ENCODE measurements around the gene FAM120C.

FAM120C gene

GRCh38 chrX:54182864-54183613, at the start of gene FAM120C:
Gene FAM120C, minus strand, starts transcription at chrX:54183254. Its CDS starts 56 bp downstream, at chrX:54183198.
- peak; percentile 68 for DNase-seq

GRCh38 chrX:54230435-54231148, 47.5 kb upstream of the FAM120C start:
- DNase-seq, result no peak

GRCh38 chrX:54223581-54223980, 40.5 kb upstream of the FAM120C start:
- DNase-seq, result no peak

- no peak for DNase-seq
Observed at GRCh38 chrX:54213603-54214002, 30.5 kb upstream of the FAM120C start.

GRCh38 chrX:54208531-54208930, 25.5 kb upstream of the FAM120C start:
- DNase-seq, result no peak

- DNase-seq, result no peak
Observed at GRCh38 chrX:54198262-54198661, 15.2 kb upstream of the FAM120C start.

GRCh38 chrX:54194982-54195588, 12.0 kb upstream of the FAM120C start:
- no peak for DNase-seq

GRCh38 chrX:54193085-54193821, 10.2 kb upstream of the FAM120C start:
- no peak for DNase-seq

GRCh38 chrX:54184474-54184873, 1.4 kb upstream of the FAM120C start:
- DNase-seq, result no peak

GRCh38 chrX:54182194-54182863, 725 bp downstream of the FAM120C start:
- DNase-seq, result peak; percentile 31

- no peak for DNase-seq
Observed at GRCh38 chrX:54181202-54181953, 1.7 kb downstream of the FAM120C start.

- no peak for DNase-seq
Observed at GRCh38 chrX:54180403-54180802, 2.7 kb downstream of the FAM120C start.

- DNase-seq, result peak; percentile 31
Observed at GRCh38 chrX:54178100-54178940, 4.7 kb downstream of the FAM120C start.

- DNase-seq, result no peak
Observed at GRCh38 chrX:54177306-54177705, 5.7 kb downstream of the FAM120C start.

- no peak for DNase-seq
Observed at GRCh38 chrX:54173791-54174190, 9.3 kb downstream of the FAM120C start.

GRCh38 chrX:54172455-54172854, 10.6 kb downstream of the FAM120C start:
- DNase-seq, result no peak

- DNase-seq, result no peak
Observed at GRCh38 chrX:54171527-54172250, 11.4 kb downstream of the FAM120C start.

- no peak for DNase-seq
Observed at GRCh38 chrX:54171091-54171490, 12.0 kb downstream of the FAM120C start.

- DNase-seq, result no peak
Observed at GRCh38 chrX:54166915-54167314, 16.1 kb downstream of the FAM120C start.

- no peak for DNase-seq
Observed at GRCh38 chrX:54157561-54157960, 25.5 kb downstream of the FAM120C start.

Data from 8988T (cell line).